ENCODE measurements around the gene HECW1. TPM values are rescaled to one million over a fixed set of nuclear protein-coding genes. Genes with fewer than 3 reads are reported as not detected.
"Not testable (repeated sequence)": the region's sequence is repeated elsewhere in the genome, so short reads cannot be mapped to it uniquely, and the experiment has no call there.

The HECW1 gene
- total RNA-seq, 2 donors from 2014 or later, result 0.04 TPM; not detected in 1

- no peak for DNase-seq (ENCODE audit: low spot score)
- Histone ChIP-seq H3K27ac (no peak overlapping the region), H3K36me3 (peaks cover 3% of the 10 kb centered on the region), H3K4me3 (no peak overlapping the region), H3K9me3 (no peaks in the 10 kb centered on the region), H3K27me3 (no peaks in the 10 kb centered on the region), H3K4me1 (peaks cover 0 to 7% of the 10 kb centered on the region in 2 donors)
- TF ChIP-seq CTCF (IDR thresholded peaks at IDR 0.05), result no peak
Measured at GRCh38 chr7:43590862-43591557, 478.6 kb downstream of the HECW1 start.

DNA sequence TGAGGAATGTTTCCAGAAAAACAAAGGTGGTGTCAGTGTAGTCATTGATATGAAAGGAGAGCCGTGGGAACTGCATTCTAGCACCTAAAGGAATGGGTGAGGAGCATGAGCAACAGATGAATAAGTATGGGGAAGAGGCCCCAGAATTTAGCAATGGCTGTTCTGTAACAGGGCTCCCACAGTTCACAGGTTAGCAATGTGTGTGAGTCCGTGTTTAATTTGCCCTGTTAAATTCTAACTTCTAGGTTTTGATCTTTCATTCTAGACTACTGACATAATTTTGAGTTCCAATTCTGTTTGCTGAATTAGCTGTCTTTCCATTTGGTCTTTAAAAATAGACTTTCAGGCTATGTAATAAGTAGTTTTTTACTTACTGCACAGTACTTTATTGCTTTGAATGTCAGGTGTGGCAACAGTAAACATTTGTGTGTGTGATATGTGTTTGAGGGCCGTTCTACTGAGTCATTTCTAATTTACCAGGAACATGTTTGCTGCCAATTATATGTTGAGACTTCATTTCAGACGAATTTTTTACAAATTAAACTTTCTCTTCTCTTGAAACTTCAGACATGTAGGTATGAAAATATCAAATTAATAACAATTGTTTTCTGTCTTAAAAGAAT, 479.2 kb downstream of the HECW1 start:
- Histone ChIP-seq H3K4me1 (peaks cover 0 to 6% of the 10 kb centered on the region in 2 donors), H3K4me3 (no peak overlapping the region), H3K36me3 (peaks cover 10% of the 10 kb centered on the region), H3K27ac (no peak overlapping the region), H3K9me3 (no peaks in the 10 kb centered on the region), H3K27me3 (no peaks in the 10 kb centered on the region)
- no peak for DNase-seq (ENCODE audit: low spot score)
- no peak for TF ChIP-seq CTCF (IDR thresholded peaks at IDR 0.05)

DNA sequence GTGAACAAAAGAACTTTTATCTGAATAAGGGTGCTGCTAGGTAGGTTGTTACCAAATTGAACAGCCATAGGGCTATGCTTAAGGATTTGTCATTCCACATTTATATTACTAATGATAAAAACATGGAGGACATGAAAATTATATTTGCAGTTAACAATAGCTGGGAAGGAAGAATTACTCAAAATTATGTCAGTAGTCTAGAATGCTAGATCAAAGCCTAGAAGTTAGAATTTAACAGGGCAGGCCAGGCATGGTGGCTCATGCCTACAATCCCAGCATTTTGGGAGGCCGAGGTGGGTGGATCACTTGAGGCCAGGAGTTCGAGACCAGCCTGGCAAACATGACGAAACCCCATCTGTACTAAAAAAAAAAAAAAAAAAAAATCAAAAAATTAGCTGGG, 479.9 kb downstream of the HECW1 start:
- no peaks in the 10 kb centered on the region for H3K9me3 ChIP-seq
- H3K4me3 ChIP-seq, result no peak overlapping the region
- TF ChIP-seq CTCF (IDR thresholded peaks at IDR 0.05), result no peak
- DNase-seq (ENCODE audit: low spot score), result no peak
- H3K27ac ChIP-seq, result no peak overlapping the region
- H3K36me3 ChIP-seq, result peaks cover 16% of the 10 kb centered on the region
- H3K27me3 ChIP-seq, result no peaks in the 10 kb centered on the region
- peaks cover 0 to 6% of the 10 kb centered on the region in 2 donors for H3K4me1 ChIP-seq

- Histone ChIP-seq H3K4me3 (no peak overlapping the region), H3K4me1 (peaks cover 0 to 6% of the 10 kb centered on the region in 2 donors), H3K27ac (no peak overlapping the region), H3K9me3 (no peaks in the 10 kb centered on the region), H3K36me3 (peaks cover 23% of the 10 kb centered on the region), H3K27me3 (no peaks in the 10 kb centered on the region)
- no peak for TF ChIP-seq CTCF (IDR thresholded peaks at IDR 0.05)
- no peak for DNase-seq (ENCODE audit: low spot score)
Measured at GRCh38 chr7:43593010-43593409, 480.6 kb downstream of the HECW1 start.

- DNase-seq (ENCODE audit: low spot score), result no peak
- Histone ChIP-seq H3K4me1 (peaks cover 0 to 6% of the 10 kb centered on the region in 2 donors), H3K9me3 (no peaks in the 10 kb centered on the region), H3K4me3 (no peak overlapping the region), H3K27ac (no peak overlapping the region), H3K36me3 (peaks cover 26% of the 10 kb centered on the region), H3K27me3 (no peaks in the 10 kb centered on the region)
- TF ChIP-seq CTCF (IDR thresholded peaks at IDR 0.05), result no peak
Measured at GRCh38 chr7:43594020-43594419, 481.6 kb downstream of the HECW1 start.

DNA sequence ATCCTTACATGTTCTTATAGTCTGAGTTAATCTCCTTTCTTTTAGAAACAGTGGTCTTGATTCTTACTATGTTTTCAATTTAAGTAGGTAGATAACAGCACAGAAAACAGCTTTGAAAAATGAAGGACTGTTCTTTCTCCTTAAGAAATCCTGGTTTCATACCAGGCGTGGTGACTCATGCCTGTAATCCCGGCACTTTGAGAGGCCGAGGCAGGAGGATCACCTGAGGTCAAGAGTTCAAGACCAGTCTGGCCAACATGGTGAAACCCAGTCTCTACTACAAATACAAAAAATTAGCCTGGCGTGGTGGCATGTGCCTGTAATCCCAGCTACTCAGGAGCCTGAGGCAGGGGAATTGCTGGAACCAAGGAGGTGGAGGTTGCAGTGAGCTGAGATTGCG, 484.0 kb downstream of the HECW1 start:
- not testable (repeated sequence) for H3K9me3 ChIP-seq; H3K4me3 ChIP-seq; H3K27ac ChIP-seq; DNase-seq (ENCODE audit: low spot score); H3K27me3 ChIP-seq; H3K4me1 ChIP-seq
- H3K36me3 ChIP-seq, result peaks cover 37% of the 10 kb centered on the region

Data from right atrium auricular region (tissue), 2 donors.